ENCODE data around the gene KRT33A. TPM values are rescaled to one million over a fixed set of nuclear protein-coding genes. Genes with fewer than 3 reads are reported as not detected.
A peak's percentile ranks its signal among the peaks of the same experiment; 100 is the strongest.

The KRT33A gene
- total RNA-seq, 2 experiments from 2014 or later: not detected

- Mint-ChIP-seq H3K9me3 (peaks cover 3% of the 10 kb centered on the region), H3K27me3 (no peaks in the 10 kb centered on the region), H3K4me3 (no peak overlapping the region), H3K27ac (no peak overlapping the region), H3K36me3 (ENCODE audit: low read depth) (peaks cover 26% of the 10 kb centered on the region), H3K4me1 (ENCODE audit: low read depth) (peaks cover 36% of the 10 kb centered on the region)
- CTCF ChIA-PET: no interaction called here
- no peak overlapping the region for H3K27ac ChIP-seq (ENCODE audit: low read depth in 1 of 2, low read length in 2 of 2)
- TF ChIP-seq, protein P1, sequence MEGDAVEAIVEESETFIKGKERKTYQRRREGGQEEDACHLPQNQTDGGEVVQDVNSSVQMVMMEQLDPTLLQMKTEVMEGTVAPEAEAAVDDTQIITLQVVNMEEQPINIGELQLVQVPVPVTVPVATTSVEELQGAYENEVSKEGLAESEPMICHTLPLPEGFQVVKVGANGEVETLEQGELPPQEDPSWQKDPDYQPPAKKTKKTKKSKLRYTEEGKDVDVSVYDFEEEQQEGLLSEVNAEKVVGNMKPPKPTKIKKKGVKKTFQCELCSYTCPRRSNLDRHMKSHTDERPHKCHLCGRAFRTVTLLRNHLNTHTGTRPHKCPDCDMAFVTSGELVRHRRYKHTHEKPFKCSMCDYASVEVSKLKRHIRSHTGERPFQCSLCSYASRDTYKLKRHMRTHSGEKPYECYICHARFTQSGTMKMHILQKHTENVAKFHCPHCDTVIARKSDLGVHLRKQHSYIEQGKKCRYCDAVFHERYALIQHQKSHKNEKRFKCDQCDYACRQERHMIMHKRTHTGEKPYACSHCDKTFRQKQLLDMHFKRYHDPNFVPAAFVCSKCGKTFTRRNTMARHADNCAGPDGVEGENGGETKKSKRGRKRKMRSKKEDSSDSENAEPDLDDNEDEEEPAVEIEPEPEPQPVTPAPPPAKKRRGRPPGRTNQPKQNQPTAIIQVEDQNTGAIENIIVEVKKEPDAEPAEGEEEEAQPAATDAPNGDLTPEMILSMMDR (IDR thresholded peaks at IDR 0.05): no peak
- POLR2A ChIA-PET: no interaction called here
- H3K9me3 ChIP-seq (ENCODE audit: control insufficient read depth in 1 of 2, insufficient read depth in 1 of 2, low read length in 2 of 2): peaks cover 0 to 13% of the 10 kb centered on the region in 2 experiments
- DNase-seq: no peak
- intact Hi-C loops (cut with DNase I, micrococcal nuclease): no loop called here
- no peaks in the 10 kb centered on the region for H3K27me3 ChIP-seq (ENCODE audit: control insufficient read depth in 1 of 2, insufficient read depth in 2 of 2, low read length in 2 of 2)
- H3K36me3 ChIP-seq (ENCODE audit: insufficient read depth, low read length): no peaks in the 10 kb centered on the region
- no peak for ATAC-seq (ENCODE audit: poor library complexity)
- H3K4me1 ChIP-seq (ENCODE audit: insufficient read depth, low read length): peaks cover 28% of the 10 kb centered on the region
- no peak overlapping the region for H3K4me3 ChIP-seq (ENCODE audit: low read length)
These were observed 4.6 kb downstream of the KRT33A start for GRCh38 chr17:41345992-41346391.

- ChIA-PET POLR2A (interaction anchor here (5.6 kb wide), 1 partner anchor 35 kb away, joined by 61 read pairs; the partner anchor contains the start of gene KRTAP16-1), CTCF (no interaction called here)
- Histone ChIP-seq H3K4me1 (ENCODE audit: insufficient read depth, low read length) (peaks cover 52% of the 10 kb centered on the region), H3K27ac (ENCODE audit: low read depth in 1 of 2, low read length in 2 of 2) (no peak overlapping the region), H3K27me3 (ENCODE audit: control insufficient read depth in 1 of 2, insufficient read depth in 2 of 2, low read length in 2 of 2) (no peaks in the 10 kb centered on the region), H3K36me3 (ENCODE audit: insufficient read depth, low read length) (no peaks in the 10 kb centered on the region), H3K9me3 (ENCODE audit: control insufficient read depth in 1 of 2, insufficient read depth in 1 of 2, low read length in 2 of 2) (peaks cover 0 to 13% of the 10 kb centered on the region in 2 experiments), H3K4me3 (ENCODE audit: low read length) (no peak overlapping the region)
- H3K4me3 Mint-ChIP-seq: peak overlapping the region; percentile 3
- intact Hi-C loops (cut with DNase I, micrococcal nuclease): no loop called here
- DNase-seq: no peak
- peak overlapping the region; percentile 94 for H3K27ac Mint-ChIP-seq
- peaks cover 26% of the 10 kb centered on the region for H3K36me3 Mint-ChIP-seq (ENCODE audit: low read depth)
- H3K4me1 Mint-ChIP-seq (ENCODE audit: low read depth): peaks cover 66% of the 10 kb centered on the region
- peaks cover 3% of the 10 kb centered on the region for H3K9me3 Mint-ChIP-seq
- no peak for ATAC-seq (ENCODE audit: poor library complexity)
- no peaks in the 10 kb centered on the region for H3K27me3 Mint-ChIP-seq
- TF ChIP-seq, protein P1 (IDR thresholded peaks at IDR 0.05): no peak
These were observed 7.6 kb downstream of the KRT33A start for GRCh38 chr17:41343029-41343428.

- intact Hi-C loops (cut with DNase I, micrococcal nuclease): no loop called here
- H3K27ac Mint-ChIP-seq: peak overlapping the region; percentile 94
- peaks cover 26% of the 10 kb centered on the region for H3K36me3 Mint-ChIP-seq (ENCODE audit: low read depth)
- H3K36me3 ChIP-seq (ENCODE audit: insufficient read depth, low read length): no peaks in the 10 kb centered on the region
- TF ChIP-seq, protein P1 (IDR thresholded peaks at IDR 0.05): no peak
- peak in 13 of 14 experiments; percentile 39 to 87 (median 55) for DNase-seq
- ChIA-PET CTCF (no interaction called here), POLR2A (interaction anchor here (0.5 to 5.6 kb wide), 10 partner anchors 8 to 409 kb away, joined by 3 to 61 read pairs (median 4); partner anchors contain the start of genes EIF1, KRT33A and KRTAP16-1)
- peaks cover 3% of the 10 kb centered on the region for H3K9me3 Mint-ChIP-seq
- H3K27me3 ChIP-seq (ENCODE audit: control insufficient read depth in 1 of 2, insufficient read depth in 2 of 2, low read length in 2 of 2): no peaks in the 10 kb centered on the region
- peak; percentile 46 for ATAC-seq (ENCODE audit: poor library complexity)
- no peak overlapping the region for H3K4me3 ChIP-seq (ENCODE audit: low read length)
- peak overlapping the region; percentile 87 to 88 for H3K27ac ChIP-seq (ENCODE audit: low read depth in 1 of 2, low read length in 2 of 2)
- H3K9me3 ChIP-seq (ENCODE audit: control insufficient read depth in 1 of 2, insufficient read depth in 1 of 2, low read length in 2 of 2): peaks cover 0 to 13% of the 10 kb centered on the region in 2 experiments
- peak overlapping the region; percentile 64 for H3K4me3 Mint-ChIP-seq
- peaks cover 71% of the 10 kb centered on the region for H3K4me1 Mint-ChIP-seq (ENCODE audit: low read depth)
- H3K27me3 Mint-ChIP-seq: no peaks in the 10 kb centered on the region
- H3K4me1 ChIP-seq (ENCODE audit: insufficient read depth, low read length): peaks cover 66% of the 10 kb centered on the region
These were observed 9.4 kb downstream of the KRT33A start for GRCh38 chr17:41340934-41341861.

All from CD4-positive, alpha-beta T cell (primary cell).